Tongue (tissue), 2 donors: ENCODE results near the gene ADAM10. TPM values are rescaled to one million over a fixed set of nuclear protein-coding genes. Genes with fewer than 3 reads are reported as not detected.

ENCODE experiments used
- DNase-seq: peaks from one replicate; pipeline ENCODE4 v3.0.0-alpha.2; 2015
- total RNA-seq: library from RNA; depleted of rRNA; stranded (reverse); fragments of >200 nt; gene quantifications from one replicate; pipeline ENCODE4 v1.2.3, GENCODE V29; 2014

The ADAM10 gene
- total RNA-seq, 1 donor from 2014 or later = 106 TPM

GRCh38 chr15:58755956-58756355 is 6.4 kb upstream of the ADAM10 start:
- DNase-seq = no peak

- no peak for DNase-seq
These were observed 5.8 kb upstream of the ADAM10 start for GRCh38 chr15:58755350-58755749.

- no peak for DNase-seq
These were observed 3.2 kb upstream of the ADAM10 start for GRCh38 chr15:58752716-58753115.

DNA sequence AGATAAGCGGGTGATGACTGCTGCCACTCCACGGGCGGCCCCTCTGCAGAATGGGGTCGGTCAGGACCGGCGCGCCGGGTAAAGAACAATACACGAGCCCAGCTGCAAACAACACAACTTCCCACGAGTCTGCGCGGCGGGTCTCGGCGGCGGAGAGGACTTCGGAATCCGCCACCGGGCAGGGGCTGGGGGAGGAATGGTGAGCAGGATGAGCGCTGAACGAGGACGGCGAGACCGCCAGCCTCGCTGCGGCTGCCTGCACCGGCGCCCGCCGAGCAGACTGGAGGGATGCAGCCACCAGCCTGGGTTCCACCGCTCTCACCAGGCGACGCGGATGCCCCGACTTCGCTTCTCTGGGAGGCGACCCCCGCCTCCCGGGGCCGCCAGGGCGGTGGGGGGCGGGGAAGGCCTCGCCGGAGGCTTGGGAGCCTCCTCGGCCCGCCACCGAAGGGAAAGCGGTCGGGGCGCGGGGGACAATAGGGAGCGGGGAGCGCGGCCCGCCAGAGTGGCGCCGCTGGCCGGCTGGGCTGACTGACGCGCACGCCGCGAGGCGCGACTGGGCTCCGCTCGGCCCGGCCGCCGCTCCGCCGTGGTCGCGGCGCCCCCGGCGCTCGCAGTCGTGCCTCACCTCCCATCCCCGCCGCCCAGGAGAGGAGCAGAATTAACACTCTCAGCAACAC is 515 bp downstream of the ADAM10 start:
- DNase-seq = peak; percentile 67

GRCh38 chr15:58748040-58748851 is 1.3 kb downstream of the ADAM10 start:
- peak; percentile 29 for DNase-seq

DNA sequence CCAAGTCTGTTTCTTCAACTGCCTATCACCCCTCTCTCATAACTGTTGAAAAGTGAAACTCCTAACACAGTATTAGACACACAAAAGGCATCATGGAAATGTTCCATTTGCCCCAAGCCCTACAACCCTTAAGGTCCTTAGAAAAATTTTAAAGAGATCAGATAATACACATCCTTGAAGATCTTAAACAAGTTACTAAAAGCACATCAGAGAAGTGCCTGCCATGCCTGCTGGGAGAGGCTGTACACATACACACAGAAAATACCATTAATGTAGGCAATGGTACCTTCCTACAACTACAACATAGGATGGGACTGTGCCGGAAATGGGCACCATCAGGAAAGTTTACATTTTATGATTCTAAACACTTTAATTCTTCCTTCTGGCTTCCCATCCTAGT is 3.3 kb downstream of the ADAM10 start:
- DNase-seq = no peak

GRCh38 chr15:58742819-58743502 is 6.5 kb downstream of the ADAM10 start:
- DNase-seq = no peak

GRCh38 chr15:58742022-58742813 is 7.3 kb downstream of the ADAM10 start:
- no peak for DNase-seq

DNA sequence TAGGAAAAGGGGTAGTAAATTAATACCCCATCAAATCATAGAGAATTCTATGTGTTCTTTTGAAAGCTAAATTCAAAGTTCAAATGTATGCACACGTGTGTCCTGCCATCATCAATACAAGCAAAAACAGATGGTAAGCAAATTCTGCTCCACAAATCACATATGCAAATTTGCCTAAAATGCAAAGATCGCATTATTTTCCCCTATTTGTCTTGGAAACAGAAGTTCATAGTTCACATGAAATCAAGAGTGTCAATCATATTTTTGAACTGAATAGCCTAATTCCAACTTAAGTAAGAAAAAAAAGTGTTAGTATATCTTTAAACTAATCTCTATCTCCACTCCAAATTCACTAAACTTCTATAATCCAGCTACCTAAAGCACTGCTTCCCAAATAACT is 8.5 kb downstream of the ADAM10 start:
- no peak for DNase-seq

DNA sequence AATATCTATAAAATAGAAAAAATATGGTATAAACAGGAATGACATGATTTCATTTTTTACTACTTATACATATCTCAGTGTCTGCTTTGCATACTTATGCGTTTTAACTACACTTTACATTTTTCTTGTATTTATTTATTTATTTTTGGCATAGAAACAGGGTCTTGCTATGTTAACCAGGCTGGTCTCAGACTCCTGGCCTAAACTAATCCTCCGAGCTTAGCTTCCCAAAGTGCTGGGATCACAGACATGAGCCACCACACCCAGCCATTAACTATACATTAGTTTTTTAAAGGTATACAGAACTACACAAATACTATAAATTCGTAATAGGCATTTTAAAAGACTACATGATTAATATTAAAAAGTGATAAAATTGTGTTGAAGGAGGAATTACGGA is 9.1 kb downstream of the ADAM10 start:
- no peak for DNase-seq

- no peak for DNase-seq
These were observed 11.3 kb downstream of the ADAM10 start for GRCh38 chr15:58738046-58738707.

- DNase-seq = no peak
These were observed 12.2 kb downstream of the ADAM10 start for GRCh38 chr15:58737298-58737697.

- no peak for DNase-seq
These were observed 13.4 kb downstream of the ADAM10 start for GRCh38 chr15:58736018-58736643.

- DNase-seq = no peak
These were observed 14.6 kb downstream of the ADAM10 start for GRCh38 chr15:58734859-58735258.

DNA sequence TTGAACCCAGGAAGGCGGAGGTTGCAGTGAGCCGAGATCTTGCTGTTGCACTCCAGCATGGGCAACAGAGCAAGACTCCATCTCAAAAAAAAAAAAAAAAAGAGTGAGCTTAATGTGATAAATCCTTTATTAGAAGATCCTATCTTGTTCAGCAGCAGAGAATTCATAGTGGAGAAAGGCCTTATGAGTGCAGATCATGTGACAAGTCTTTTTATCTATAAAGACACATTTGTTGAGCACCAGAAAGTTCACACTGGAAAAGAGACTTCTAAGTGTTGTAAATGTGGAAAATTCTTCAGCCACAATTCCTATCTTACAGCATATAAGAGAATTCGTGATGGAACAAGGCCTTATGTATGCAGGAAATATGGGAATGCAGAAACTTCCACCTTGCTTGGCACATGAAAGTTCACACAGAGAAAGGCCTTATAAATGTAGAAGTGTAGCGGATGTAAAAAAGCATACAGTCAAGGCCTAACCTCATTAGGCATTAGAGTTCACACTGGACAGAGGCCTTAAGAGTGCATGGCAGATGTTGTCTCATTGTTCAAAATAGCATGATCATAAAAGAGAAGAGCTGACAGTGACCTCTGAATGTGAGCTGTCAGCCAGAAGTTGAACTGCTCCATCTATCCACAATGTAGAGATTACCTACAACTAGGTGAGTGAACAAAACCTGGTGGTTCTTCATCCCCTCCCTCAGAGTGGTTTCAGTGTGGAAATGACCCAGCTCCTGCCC is 16.7 kb downstream of the ADAM10 start:
- DNase-seq = no peak

- peak; percentile 21 for DNase-seq
These were observed 17.6 kb downstream of the ADAM10 start for GRCh38 chr15:58731756-58732535.

GRCh38 chr15:58726867-58727266 is 22.6 kb downstream of the ADAM10 start:
- no peak for DNase-seq

DNA sequence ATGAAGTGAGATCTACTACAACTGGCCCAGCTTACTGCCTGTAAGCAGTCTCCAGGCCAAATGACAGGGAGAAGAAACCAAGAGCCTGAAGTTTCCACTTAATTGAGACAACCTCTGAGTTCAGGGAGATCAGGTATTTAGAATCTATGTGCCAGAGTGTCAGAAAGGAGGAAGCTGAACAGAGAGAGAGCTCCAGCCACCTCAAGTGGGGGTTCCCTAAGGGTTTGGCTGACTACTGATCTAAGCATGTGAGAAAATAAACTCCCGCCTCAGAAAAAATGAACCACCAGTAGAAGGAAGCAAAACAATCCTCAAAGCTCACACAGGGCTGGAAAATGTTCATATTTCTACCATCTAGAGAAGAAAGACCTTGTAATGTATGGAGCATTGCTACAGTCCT is 25.0 kb downstream of the ADAM10 start:
- peak; percentile 25 for DNase-seq

GRCh38 chr15:58717357-58717756 is 32.1 kb downstream of the ADAM10 start:
- DNase-seq = no peak

DNA sequence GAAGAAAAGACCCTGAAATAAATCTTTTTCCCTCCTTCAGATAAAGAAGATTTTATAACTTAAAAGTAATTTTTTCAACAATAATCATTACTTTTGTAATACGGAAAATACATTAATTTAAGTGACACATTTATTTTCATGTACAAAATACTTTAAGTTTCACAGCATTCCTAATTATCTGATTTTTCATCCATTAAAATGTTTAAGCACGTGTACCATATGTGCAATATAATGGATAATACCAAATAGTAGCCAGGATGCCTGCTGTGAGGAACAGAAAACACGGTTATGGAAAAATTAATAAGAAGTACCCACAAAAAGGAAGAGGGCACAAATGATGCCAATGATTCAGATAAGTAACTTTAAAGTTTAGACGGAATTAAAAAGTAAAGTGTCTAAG is 33.5 kb downstream of the ADAM10 start:
- no peak for DNase-seq
